GM13977 (cell line): ENCODE measurements around the gene HIPK2.
A peak's percentile ranks its signal among the peaks of the same experiment; 100 is the strongest.

Experiments
- DNase-seq: peaks from one replicate; pipeline ENCODE4 v3.0.0; 2012; ENCODE audit warnings: low spot score
- in situ Hi-C: fragments of 300-500 bp; cut with MboI; formaldehyde crosslinking; loops from one replicate; pipeline ENCODE4 v1.12.0; 2022; ENCODE audit warnings: low sequenced_read_pairs, low pct_unique_long_range_greater_than_20kb, mixed read lengths, inconsistent platforms; ENCODE audit not compliant: unreplicated experiment
- TF ChIP-seq, protein P1 (sequence below): IDR thresholded peaks from 2 replicates; pipeline ENCODE4 v1.5.1; 2012; ENCODE audit warnings: mild to moderate bottlenecking, control low read depth; ENCODE audit not compliant: insufficient read depth; ENCODE audit errors: extremely low read depth, missing control alignments

The HIPK2 gene

DNA sequence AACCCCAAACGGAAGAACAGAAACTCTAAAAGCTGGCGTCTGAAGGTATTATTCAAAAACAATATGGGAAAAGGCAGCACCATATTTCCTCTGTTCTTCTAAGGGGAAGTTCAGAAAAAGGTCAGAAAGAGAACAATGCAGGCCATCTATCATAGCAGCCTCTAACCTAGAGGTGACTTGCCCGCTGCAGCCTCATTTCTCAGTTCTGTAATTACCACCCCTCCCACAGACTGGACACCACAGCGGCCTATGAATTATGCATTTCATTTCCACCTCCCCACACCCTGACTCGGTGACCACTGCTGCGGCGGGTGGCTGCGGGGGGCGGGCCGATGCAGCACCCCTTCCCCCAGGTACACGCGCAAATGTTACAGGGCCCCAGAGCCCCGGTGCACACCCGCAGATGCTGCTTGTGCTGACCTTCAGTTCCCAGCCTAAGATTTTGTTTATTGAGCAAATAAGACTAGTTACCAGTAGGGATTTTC lies 128.8 kb downstream of the HIPK2 start:
- peak; percentile 73 for DNase-seq
- TF ChIP-seq, protein P1, sequence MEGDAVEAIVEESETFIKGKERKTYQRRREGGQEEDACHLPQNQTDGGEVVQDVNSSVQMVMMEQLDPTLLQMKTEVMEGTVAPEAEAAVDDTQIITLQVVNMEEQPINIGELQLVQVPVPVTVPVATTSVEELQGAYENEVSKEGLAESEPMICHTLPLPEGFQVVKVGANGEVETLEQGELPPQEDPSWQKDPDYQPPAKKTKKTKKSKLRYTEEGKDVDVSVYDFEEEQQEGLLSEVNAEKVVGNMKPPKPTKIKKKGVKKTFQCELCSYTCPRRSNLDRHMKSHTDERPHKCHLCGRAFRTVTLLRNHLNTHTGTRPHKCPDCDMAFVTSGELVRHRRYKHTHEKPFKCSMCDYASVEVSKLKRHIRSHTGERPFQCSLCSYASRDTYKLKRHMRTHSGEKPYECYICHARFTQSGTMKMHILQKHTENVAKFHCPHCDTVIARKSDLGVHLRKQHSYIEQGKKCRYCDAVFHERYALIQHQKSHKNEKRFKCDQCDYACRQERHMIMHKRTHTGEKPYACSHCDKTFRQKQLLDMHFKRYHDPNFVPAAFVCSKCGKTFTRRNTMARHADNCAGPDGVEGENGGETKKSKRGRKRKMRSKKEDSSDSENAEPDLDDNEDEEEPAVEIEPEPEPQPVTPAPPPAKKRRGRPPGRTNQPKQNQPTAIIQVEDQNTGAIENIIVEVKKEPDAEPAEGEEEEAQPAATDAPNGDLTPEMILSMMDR: no peak
- in situ Hi-C loops: loop anchor here (10.0 kb wide), 2 partner anchors 116 to 356 kb away; no protein-coding TSS in a partner anchor

GRCh38 chr7:139648391-139648861 lies 129.4 kb downstream of the HIPK2 start:
- TF ChIP-seq, protein P1: no peak
- in situ Hi-C loops: loop anchor here (10.0 kb wide), 2 partner anchors 116 to 356 kb away; no protein-coding TSS in a partner anchor
- no peak for DNase-seq

DNA sequence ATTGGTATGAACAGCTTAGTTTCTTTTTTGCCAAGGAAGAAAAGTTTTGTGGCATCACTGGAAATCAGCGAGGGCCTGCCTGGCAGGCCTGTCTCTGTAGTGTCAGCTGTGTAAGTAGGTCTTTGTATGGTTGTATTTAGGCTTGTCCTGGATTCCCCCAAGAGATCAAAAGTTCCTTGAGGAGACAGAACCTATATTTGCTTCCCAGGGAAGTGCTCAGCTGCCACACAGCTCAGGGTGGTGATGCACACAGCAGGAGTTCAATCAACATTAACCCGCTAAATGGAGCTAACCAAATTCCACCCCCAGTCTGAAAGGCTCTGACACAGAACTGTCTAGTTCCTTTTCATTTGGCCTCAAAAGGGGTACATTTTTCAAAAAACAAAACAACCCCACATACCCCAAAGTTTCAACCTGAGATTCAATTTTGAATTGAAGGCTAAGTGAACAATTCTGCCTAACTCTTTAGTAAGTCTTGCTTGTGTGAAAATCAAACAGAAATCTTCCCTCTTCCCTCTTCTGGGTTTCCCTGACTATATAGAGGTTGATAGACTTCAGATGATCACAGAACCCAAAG lies 129.9 kb downstream of the HIPK2 start:
- no peak for DNase-seq
- in situ Hi-C loops: loop anchor here (10.0 kb wide), 2 partner anchors 117 to 357 kb away; no protein-coding TSS in a partner anchor
- TF ChIP-seq, protein P1: no peak

- TF ChIP-seq, protein P1: no peak
- no peak for DNase-seq
- in situ Hi-C loops: loop anchor here (10.0 kb wide), 2 partner anchors 118 to 358 kb away; no protein-coding TSS in a partner anchor
Measured at GRCh38 chr7:139647085-139647484, 130.7 kb downstream of the HIPK2 start.

GRCh38 chr7:139646566-139646965 lies 131.2 kb downstream of the HIPK2 start:
- in situ Hi-C loops: loop anchor here (10.0 kb wide), 2 partner anchors 118 to 358 kb away; no protein-coding TSS in a partner anchor
- TF ChIP-seq, protein P1: no peak
- DNase-seq: no peak

- DNase-seq: peak; percentile 69
- in situ Hi-C loops: loop anchor here (10.0 kb wide), 2 partner anchors 119 to 359 kb away; no protein-coding TSS in a partner anchor
- TF ChIP-seq, protein P1: peak; percentile 91
Measured at GRCh38 chr7:139645572-139646523, 131.9 kb downstream of the HIPK2 start.
